Activated T-cell treated with anti-CD3 and anti-CD28 coated beads for 48 hours (primary cell): ENCODE measurements around the gene MEX3C.

ENCODE experiments used
- DNase-seq: peaks from one replicate; pipeline ENCODE4 v3.0.0-alpha.2; 2020; ENCODE audit warnings: low read depth

MEX3C gene

GRCh38 chr18:51191128-51191717 lies 6.3 kb downstream of the MEX3C start:
- DNase-seq, result no peak

DNA sequence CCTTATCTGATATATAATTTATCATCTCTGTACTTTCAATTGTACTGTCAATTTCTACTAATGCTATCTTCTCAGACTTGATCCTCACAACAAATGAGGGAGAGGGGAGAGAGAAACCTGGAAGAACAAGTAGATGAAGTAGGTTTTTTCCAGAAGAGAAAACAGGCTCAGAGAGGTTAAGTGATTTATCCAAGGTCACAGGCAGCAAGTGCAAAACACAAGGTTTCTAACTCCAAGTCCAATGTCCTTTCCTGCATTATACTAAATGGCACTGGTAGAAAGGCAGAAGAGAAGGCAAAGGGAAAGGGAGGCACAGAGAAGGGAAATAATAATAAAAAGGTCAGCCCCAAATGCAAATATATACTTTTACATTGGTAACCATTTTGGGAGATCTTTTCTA lies 7.5 kb downstream of the MEX3C start:
- DNase-seq, result no peak

GRCh38 chr18:51188024-51188701 lies 9.3 kb downstream of the MEX3C start:
- DNase-seq, result no peak

DNA sequence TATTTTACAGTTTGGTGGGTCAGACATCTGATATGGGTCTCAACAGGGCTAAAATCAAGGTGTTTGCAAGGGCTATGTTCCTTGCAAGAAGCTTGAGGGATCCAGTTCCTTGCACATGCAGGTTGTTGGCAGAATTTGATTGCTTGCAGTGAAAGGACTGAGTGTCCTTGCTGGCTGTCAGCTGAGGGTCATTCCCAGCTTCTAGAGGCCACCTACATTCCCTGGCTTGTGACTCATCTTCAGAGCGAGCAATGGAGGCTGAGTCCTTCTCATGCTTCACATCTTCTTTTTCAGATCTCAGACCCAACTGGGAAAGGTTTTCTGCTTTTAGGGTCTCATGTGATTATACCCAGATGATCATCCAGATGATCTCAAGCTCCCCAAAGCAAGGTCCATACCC lies 12.4 kb downstream of the MEX3C start:
- no peak for DNase-seq

DNA sequence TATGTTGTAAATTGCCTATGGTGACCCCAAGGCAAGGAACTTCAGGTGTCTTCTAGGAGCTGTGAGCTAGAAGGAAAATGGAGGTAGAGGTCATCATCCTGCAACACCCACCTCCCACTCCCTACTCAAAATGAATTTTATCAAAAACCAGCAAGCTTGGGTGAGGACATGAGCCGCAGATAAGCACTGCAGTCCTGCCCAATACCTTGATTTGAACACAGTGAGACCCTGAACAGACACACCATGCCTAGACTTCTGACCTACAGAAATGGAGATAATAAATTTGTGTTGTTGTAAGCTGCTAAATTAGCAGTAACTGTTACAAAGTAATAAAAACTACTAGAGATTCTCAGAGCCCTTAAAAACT lies 13.4 kb downstream of the MEX3C start:
- no peak for DNase-seq

GRCh38 chr18:51183372-51184090 lies 13.9 kb downstream of the MEX3C start:
- DNase-seq, result no peak

GRCh38 chr18:51182824-51183223 lies 14.7 kb downstream of the MEX3C start:
- DNase-seq, result no peak

DNA sequence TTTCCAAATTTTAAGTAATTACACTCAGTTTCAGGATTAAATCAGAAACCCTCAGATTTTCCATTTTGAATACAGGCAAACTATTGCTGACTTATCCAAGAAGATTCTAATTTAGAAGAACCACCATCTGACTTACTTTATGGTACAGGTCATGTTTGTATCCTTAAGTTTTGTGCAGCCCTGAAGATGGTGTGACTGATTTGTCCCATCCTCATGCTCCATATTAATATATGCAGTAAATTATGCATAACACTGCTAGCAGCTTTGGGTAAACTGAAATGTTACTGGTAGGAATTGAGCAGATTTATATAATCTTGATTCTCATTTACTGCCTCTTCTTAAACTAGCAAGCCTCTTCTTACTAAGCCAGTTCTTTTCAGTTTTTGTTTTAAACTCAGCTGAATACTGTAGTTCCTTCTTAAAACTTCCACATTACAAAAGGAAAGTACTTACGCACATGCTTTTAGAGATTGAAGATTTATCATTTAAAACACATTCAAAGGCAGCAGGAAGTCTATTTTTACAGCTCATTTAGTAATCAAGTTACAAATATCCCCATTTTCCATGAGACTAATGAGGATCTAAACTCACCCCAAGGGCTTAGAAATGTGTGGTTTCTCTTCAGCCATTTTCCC lies 25.7 kb downstream of the MEX3C start:
- no peak for DNase-seq

- no peak for DNase-seq
Measured at GRCh38 chr18:51171223-51171622, 26.3 kb downstream of the MEX3C start.

- DNase-seq, result no peak
Measured at GRCh38 chr18:51170664-51171063, 26.8 kb downstream of the MEX3C start.

DNA sequence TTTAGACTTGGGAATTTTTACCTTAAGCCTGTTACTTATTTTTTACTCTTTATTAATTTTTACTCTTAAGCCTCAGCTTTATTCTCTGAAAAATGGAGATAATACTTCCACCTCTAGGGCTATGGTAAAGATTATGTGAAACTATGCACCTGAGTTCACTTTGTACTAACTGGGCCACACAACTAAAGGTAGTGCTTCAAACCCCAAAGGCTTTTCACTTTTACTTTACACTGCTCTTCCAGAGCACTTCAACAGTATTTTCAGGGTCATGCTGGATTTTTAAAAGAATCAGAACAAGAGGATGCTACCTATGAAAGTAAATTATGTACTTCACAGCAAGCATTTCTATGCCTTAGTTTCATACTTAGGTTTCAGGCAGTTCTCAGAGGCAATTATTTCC lies 27.8 kb downstream of the MEX3C start:
- no peak for DNase-seq

- DNase-seq, result no peak
Measured at GRCh38 chr18:51168960-51169662, 28.4 kb downstream of the MEX3C start.

GRCh38 chr18:51168026-51168742 lies 29.3 kb downstream of the MEX3C start:
- no peak for DNase-seq

GRCh38 chr18:51165296-51165695 lies 32.2 kb downstream of the MEX3C start:
- DNase-seq, result no peak

DNA sequence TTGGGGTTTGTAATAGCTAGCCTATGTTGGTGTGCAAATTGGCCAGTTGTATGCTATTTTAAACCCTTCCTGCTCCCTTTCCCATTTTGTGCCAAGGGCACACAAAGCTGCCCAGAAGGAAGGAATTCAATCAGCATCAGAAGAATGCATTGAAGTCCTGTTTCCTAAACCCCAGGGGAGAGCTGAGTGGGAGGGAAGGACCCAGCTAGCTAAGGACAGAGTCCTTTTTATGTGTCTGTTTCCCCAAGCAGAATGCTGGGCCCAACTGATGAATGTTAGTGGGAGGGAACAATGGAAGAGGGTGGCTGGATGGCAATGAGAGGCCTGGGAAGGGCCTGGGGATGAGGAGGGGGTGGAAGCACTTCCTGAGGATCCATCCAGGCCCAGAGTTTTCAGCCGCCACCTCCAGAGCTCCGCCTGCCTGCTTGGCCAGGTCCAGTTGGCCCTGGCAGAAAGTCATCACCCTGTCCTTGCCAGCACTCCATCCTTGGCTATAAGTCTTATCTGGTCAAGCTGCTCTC lies 32.7 kb downstream of the MEX3C start:
- DNase-seq, result no peak

DNA sequence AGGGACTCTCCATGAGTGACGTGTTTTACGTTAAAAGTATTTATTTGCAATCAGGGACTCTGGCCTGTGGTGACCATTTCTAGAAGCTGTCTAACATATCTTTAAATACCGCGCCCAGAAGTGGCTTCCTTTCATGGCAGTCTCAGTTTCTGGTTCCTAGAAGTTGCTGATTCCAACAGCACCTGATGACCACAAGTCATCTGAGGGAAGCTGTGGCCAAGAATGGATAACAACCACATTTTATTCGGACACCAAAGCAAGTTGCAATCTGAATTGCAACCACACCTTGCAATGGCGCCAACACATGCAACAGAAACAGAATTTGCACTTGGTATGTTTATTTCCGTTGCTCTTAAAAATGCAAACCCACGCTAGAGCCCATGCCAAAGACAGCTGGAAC lies 33.1 kb downstream of the MEX3C start:
- DNase-seq, result no peak

DNA sequence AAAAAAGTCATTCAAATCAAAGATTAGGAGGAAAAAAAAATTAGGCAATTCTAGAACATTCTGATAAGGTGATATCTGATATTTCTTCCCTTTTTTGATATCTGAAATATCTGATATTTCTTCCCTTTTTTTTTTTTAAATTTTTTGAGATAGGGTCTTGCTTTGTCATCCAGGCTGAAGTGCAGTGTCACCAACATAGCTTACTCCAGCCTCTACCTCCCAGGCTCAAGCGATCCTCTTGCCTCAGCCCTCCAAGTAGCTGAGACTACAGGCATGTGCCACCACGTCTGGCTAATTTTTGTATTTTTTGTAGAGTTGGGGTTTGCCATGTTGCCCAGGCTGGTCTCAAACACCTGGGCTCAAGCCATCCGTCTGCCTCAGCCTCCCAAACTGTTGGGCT lies 33.9 kb downstream of the MEX3C start:
- DNase-seq, result no peak

DNA sequence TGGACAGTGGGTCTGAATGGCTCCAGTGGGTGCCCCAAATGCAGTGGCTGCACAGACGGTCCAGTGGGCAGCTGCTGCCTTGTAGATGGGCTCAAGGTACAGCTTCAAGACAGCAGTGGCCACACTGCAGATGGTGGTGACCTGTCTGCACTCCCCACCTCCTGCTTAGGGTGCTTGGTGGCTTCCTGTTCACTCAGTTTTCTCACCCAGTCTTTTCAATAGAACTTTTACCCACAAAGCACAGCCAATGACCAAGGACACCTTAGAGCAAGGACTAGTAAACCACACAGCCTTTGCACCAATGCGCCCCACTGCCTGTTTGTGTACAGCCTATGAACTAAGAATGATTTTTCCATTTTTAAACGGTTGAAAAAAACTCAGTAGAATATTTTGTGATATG lies 34.9 kb downstream of the MEX3C start:
- DNase-seq, result no peak

DNA sequence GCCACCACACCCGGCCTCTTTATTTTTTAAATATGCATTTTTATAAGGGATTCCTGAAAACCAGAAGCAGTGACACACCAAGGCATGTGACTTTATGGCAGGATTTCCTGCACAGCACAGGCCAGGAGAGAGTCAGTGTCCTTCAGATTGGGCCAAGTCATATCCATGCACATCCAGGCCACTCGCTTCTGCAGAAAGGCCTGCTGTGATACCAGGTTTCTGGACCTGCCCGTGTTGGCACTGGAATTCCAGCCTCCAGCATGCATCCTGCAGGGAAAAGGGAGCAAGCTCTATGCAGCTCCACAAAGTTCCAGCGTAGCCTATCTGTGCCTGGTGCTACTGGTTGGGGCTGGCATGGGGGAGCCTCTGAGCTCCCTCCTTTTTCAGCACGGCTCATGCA lies 36.8 kb downstream of the MEX3C start:
- no peak for DNase-seq

- no peak for DNase-seq
Measured at GRCh38 chr18:51157215-51157614, 40.3 kb downstream of the MEX3C start.

GRCh38 chr18:51154431-51155063 lies 42.9 kb downstream of the MEX3C start:
- DNase-seq, result no peak
